ENCODE data around the gene HOXA7. TPM values are rescaled to one million over a fixed set of nuclear protein-coding genes. Genes with fewer than 3 reads are reported as not detected.

The HOXA7 gene
- total RNA-seq, 1 donor from 2014 or later: not detected

- no peak overlapping the region for H3K27ac Mint-ChIP-seq (ENCODE audit: unreplicated experiment)
- peaks cover 17% of the 10 kb centered on the region for H3K9me3 Mint-ChIP-seq (ENCODE audit: unreplicated experiment)
- H3K27me3 Mint-ChIP-seq (ENCODE audit: unreplicated experiment): peaks cover 55% of the 10 kb centered on the region
- no peak for TF ChIP-seq CTCF (IDR thresholded peaks at IDR 0.05; ENCODE audit: partially characterized antibody, unreplicated experiment)
- no peak for DNase-seq
- H3K4me1 Mint-ChIP-seq (ENCODE audit: low read depth, unreplicated experiment): peaks cover 3% of the 10 kb centered on the region
- H3K36me3 Mint-ChIP-seq (ENCODE audit: unreplicated experiment): no peaks in the 10 kb centered on the region
- peak overlapping the region; percentile 80 for H3K4me3 Mint-ChIP-seq (ENCODE audit: unreplicated experiment)
Observed at GRCh38 chr7:27200761-27201579, 44.5 kb upstream of the HOXA7 start.

GRCh38 chr7:27199849-27200760 lies 43.6 kb upstream of the HOXA7 start, which contains the start of gene HOXA13:
Gene HOXA13, minus strand, starts transcription at chr7:27200091. Its CDS starts 14 bp downstream, at chr7:27200077.
- TF ChIP-seq CTCF (IDR thresholded peaks at IDR 0.05; ENCODE audit: partially characterized antibody, unreplicated experiment): no peak
- peaks cover 3% of the 10 kb centered on the region for H3K4me1 Mint-ChIP-seq (ENCODE audit: low read depth, unreplicated experiment)
- DNase-seq: peak; percentile 64
- peaks cover 53% of the 10 kb centered on the region for H3K27me3 Mint-ChIP-seq (ENCODE audit: unreplicated experiment)
- H3K36me3 Mint-ChIP-seq (ENCODE audit: unreplicated experiment): no peaks in the 10 kb centered on the region
- H3K27ac Mint-ChIP-seq (ENCODE audit: unreplicated experiment): no peak within 1 kb of the TSS
- H3K9me3 Mint-ChIP-seq (ENCODE audit: unreplicated experiment): peaks cover 17% of the 10 kb centered on the region
- peak within 1 kb of the TSS; percentile 88 for H3K4me3 Mint-ChIP-seq (ENCODE audit: unreplicated experiment)

- TF ChIP-seq CTCF (IDR thresholded peaks at IDR 0.05; ENCODE audit: partially characterized antibody, unreplicated experiment): no peak
- peak overlapping the region; percentile 46 for H3K4me3 Mint-ChIP-seq (ENCODE audit: unreplicated experiment)
- H3K27ac Mint-ChIP-seq (ENCODE audit: unreplicated experiment): no peak overlapping the region
Observed at GRCh38 chr7:27198871-27199801, 42.7 kb upstream of the HOXA7 start.

GRCh38 chr7:27198138-27198841 lies 41.8 kb upstream of the HOXA7 start:
- Mint-ChIP-seq H3K4me3 (ENCODE audit: unreplicated experiment) (no peak overlapping the region), H3K27me3 (ENCODE audit: unreplicated experiment) (peaks cover 49% of the 10 kb centered on the region)
- no peak for DNase-seq

More at GRCh38 chr7:27198871-27199801, 42.7 kb upstream of the HOXA7 start:
- no peaks in the 10 kb centered on the region for H3K36me3 Mint-ChIP-seq (ENCODE audit: unreplicated experiment)
- peaks cover 20% of the 10 kb centered on the region for H3K9me3 Mint-ChIP-seq (ENCODE audit: unreplicated experiment)
- peaks cover 50% of the 10 kb centered on the region for H3K27me3 Mint-ChIP-seq (ENCODE audit: unreplicated experiment)
- no peaks in the 10 kb centered on the region for H3K4me1 Mint-ChIP-seq (ENCODE audit: low read depth, unreplicated experiment)
- peak; percentile 46 for DNase-seq

More at GRCh38 chr7:27198138-27198841, 41.8 kb upstream of the HOXA7 start:
- no peak overlapping the region for H3K27ac Mint-ChIP-seq (ENCODE audit: unreplicated experiment)
- no peaks in the 10 kb centered on the region for H3K4me1 Mint-ChIP-seq (ENCODE audit: low read depth, unreplicated experiment)
- TF ChIP-seq CTCF (IDR thresholded peaks at IDR 0.05; ENCODE audit: partially characterized antibody, unreplicated experiment): no peak
- peaks cover 18% of the 10 kb centered on the region for H3K9me3 Mint-ChIP-seq (ENCODE audit: unreplicated experiment)
- H3K36me3 Mint-ChIP-seq (ENCODE audit: unreplicated experiment): no peaks in the 10 kb centered on the region

Data from glutamatergic neuron (in vitro differentiated cells).